ENCODE data around the gene BIN1. TPM values are rescaled to one million over a fixed set of nuclear protein-coding genes. Genes with fewer than 3 reads are reported as not detected.

The BIN1 gene
- total RNA-seq, 1 experiment from 2014 or later, result 42.5 TPM

DNA sequence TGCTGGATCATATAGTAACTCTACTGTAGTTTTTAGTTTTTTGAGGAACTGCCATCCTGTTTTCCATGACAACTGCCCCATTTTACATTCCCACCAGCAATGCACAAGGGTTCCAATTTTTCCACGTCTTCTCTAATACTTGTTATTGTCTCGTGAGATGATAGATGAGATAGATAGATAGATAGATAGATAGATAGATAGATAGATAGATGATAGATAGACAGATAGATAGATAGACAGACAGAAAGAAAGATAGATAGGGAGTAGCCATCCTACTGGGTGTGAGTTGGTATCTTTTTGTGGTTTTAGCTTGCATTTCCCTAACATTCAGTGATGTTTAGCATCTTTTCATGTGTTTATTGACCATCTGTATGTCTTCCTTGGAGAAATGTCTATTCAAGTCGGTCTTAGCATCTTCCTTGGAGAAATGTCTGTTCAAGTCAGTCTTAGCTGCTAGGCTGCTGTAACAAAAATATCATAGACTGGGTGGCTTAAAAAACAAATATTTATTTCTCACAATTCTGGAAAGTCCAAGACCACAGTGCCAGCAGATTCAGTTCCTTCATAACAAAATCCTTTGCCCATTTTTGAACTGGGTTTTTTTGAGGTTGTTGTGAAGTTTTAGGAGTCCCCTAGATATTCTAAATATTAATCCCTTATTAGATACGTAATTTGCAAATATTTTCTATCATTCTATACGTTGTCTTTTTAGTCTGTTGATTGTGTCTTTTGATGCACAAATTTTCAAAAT is 98.5 kb downstream of the BIN1 start:
- peaks cover 22% of the 10 kb centered on the region for H3K4me1 Mint-ChIP-seq
- no peak overlapping the region for H3K27ac Mint-ChIP-seq
- no peaks in the 10 kb centered on the region for H3K9me3 Mint-ChIP-seq
- ChIA-PET CTCF (no interaction called here), POLR2A (no interaction called here)
- no peak for TF ChIP-seq MXD4 (CRISPR knock-in tag; IDR thresholded peaks at IDR 0.05; ENCODE audit: borderline replicate concordance)
- no peak for TF ChIP-seq ZMAT4 (CRISPR knock-in tag; IDR thresholded peaks at IDR 0.05)
- no peak for TF ChIP-seq ATF1 (CRISPR knock-in tag; IDR thresholded peaks at IDR 0.05)
- TF ChIP-seq ZNF671 (CRISPR knock-in tag; IDR thresholded peaks at IDR 0.05), result no peak
- TF ChIP-seq CREB1 (CRISPR knock-in tag; IDR thresholded peaks at IDR 0.05), result no peak
- no peak for TF ChIP-seq SP1 (CRISPR knock-in tag; conservative IDR thresholded peaks at IDR 0.05)
- no peak for TF ChIP-seq AFF4 (CRISPR knock-in tag; IDR thresholded peaks at IDR 0.05; ENCODE audit: borderline replicate concordance)
- no peak for TF ChIP-seq GTF2I (CRISPR knock-in tag; conservative IDR thresholded peaks at IDR 0.05)
- TF ChIP-seq ZNF138 (CRISPR knock-in tag; conservative IDR thresholded peaks at IDR 0.05), result no peak
- TF ChIP-seq, protein P1, sequence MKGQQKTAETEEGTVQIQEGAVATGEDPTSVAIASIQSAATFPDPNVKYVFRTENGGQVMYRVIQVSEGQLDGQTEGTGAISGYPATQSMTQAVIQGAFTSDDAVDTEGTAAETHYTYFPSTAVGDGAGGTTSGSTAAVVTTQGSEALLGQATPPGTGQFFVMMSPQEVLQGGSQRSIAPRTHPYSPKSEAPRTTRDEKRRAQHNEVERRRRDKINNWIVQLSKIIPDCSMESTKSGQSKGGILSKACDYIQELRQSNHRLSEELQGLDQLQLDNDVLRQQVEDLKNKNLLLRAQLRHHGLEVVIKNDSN (CRISPR knock-in tag; IDR thresholded peaks at IDR 0.05), result no peak
- no peak for TF ChIP-seq PRRX2 (CRISPR knock-in tag; IDR thresholded peaks at IDR 0.05)
- no peak for TF ChIP-seq JUN (CRISPR knock-in tag; IDR thresholded peaks at IDR 0.05)
- no peak for TF ChIP-seq TP53 (CRISPR knock-in tag; IDR thresholded peaks at IDR 0.05)
- no peak for TF ChIP-seq CTCF (IDR thresholded peaks at IDR 0.05)
- H3K4me3 Mint-ChIP-seq, result no peak overlapping the region
- H3K27me3 Mint-ChIP-seq (ENCODE audit: low read depth), result peaks cover 3% of the 10 kb centered on the region
- H3K36me3 Mint-ChIP-seq, result no peaks in the 10 kb centered on the region
- DNase-seq (ENCODE audit: low spot score) (no peak), ATAC-seq (no peak)

GRCh38 chr2:127007652-127008051 is 99.3 kb downstream of the BIN1 start:
- ChIA-PET CTCF (no interaction called here), POLR2A (no interaction called here)
- Mint-ChIP-seq H3K4me1 (peaks cover 22% of the 10 kb centered on the region), H3K36me3 (no peaks in the 10 kb centered on the region), H3K27me3 (ENCODE audit: low read depth) (peaks cover 3% of the 10 kb centered on the region; the same call in 1 of the 2 replicates), H3K4me3 (no peak overlapping the region), H3K9me3 (no peaks in the 10 kb centered on the region), H3K27ac (no peak overlapping the region)
- ATAC-seq, result no peak
- no peak for DNase-seq (ENCODE audit: low spot score)
- TF ChIP-seq, protein P2, sequence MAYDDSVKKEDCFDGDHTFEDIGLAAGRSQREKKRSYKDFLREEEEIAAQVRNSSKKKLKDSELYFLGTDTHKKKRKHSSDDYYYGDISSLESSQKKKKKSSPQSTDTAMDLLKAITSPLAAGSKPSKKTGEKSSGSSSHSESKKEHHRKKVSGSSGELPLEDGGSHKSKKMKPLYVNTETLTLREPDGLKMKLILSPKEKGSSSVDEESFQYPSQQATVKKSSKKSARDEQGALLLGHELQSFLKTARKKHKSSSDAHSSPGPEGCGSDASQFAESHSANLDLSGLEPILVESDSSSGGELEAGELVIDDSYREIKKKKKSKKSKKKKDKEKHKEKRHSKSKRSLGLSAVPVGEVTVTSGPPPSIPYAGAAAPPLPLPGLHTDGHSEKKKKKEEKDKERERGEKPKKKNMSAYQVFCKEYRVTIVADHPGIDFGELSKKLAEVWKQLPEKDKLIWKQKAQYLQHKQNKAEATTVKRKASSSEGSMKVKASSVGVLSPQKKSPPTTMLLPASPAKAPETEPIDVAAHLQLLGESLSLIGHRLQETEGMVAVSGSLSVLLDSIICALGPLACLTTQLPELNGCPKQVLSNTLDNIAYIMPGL (CRISPR knock-in tag; IDR thresholded peaks at IDR 0.05), result no peak
- TF ChIP-seq SP1 (CRISPR knock-in tag; conservative IDR thresholded peaks at IDR 0.05) (no peak), ZNF121 (CRISPR knock-in tag; IDR thresholded peaks at IDR 0.05) (no peak), MXD4 (CRISPR knock-in tag; IDR thresholded peaks at IDR 0.05; ENCODE audit: borderline replicate concordance) (no peak), ZNF263 (CRISPR knock-in tag; IDR thresholded peaks at IDR 0.05; ENCODE audit: low read depth) (no peak), JAZF1 (CRISPR knock-in tag; IDR thresholded peaks at IDR 0.05) (no peak), OVOL2 (CRISPR knock-in tag; IDR thresholded peaks at IDR 0.05; ENCODE audit: borderline replicate concordance) (no peak), NFE2L1 (CRISPR knock-in tag; IDR thresholded peaks at IDR 0.05) (no peak), ZNF423 (CRISPR knock-in tag; IDR thresholded peaks at IDR 0.05) (no peak), ZNF396 (CRISPR knock-in tag; IDR thresholded peaks at IDR 0.05; ENCODE audit: borderline replicate concordance) (no peak), NR3C1 (CRISPR knock-in tag; conservative IDR thresholded peaks at IDR 0.05; ENCODE audit: low read depth) (no peak), NFATC4 (CRISPR knock-in tag; IDR thresholded peaks at IDR 0.05) (no peak), SMAD4 (CRISPR knock-in tag; IDR thresholded peaks at IDR 0.05) (no peak)
- TF ChIP-seq, protein P3, sequence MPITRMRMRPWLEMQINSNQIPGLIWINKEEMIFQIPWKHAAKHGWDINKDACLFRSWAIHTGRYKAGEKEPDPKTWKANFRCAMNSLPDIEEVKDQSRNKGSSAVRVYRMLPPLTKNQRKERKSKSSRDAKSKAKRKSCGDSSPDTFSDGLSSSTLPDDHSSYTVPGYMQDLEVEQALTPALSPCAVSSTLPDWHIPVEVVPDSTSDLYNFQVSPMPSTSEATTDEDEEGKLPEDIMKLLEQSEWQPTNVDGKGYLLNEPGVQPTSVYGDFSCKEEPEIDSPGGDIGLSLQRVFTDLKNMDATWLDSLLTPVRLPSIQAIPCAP (CRISPR knock-in tag; IDR thresholded peaks at IDR 0.05), result no peak
- TF ChIP-seq, protein P4, sequence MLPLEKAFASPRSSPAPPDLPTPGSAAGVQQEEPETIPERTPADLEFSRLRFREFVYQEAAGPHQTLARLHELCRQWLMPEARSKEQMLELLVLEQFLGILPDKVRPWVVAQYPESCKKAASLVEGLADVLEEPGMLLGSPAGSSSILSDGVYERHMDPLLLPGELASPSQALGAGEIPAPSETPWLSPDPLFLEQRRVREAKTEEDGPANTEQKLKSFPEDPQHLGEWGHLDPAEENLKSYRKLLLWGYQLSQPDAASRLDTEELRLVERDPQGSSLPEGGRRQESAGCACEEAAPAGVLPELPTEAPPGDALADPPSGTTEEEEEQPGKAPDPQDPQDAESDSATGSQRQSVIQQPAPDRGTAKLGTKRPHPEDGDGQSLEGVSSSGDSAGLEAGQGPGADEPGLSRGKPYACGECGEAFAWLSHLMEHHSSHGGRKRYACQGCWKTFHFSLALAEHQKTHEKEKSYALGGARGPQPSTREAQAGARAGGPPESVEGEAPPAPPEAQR (CRISPR knock-in tag; IDR thresholded peaks at IDR 0.05), result no peak
